ENCODE data around the gene HDAC9.

GRCh38 chr7:18494821-18495408 lies 634 bp upstream of the HDAC9 start:
- TF ChIP-seq, protein P1, sequence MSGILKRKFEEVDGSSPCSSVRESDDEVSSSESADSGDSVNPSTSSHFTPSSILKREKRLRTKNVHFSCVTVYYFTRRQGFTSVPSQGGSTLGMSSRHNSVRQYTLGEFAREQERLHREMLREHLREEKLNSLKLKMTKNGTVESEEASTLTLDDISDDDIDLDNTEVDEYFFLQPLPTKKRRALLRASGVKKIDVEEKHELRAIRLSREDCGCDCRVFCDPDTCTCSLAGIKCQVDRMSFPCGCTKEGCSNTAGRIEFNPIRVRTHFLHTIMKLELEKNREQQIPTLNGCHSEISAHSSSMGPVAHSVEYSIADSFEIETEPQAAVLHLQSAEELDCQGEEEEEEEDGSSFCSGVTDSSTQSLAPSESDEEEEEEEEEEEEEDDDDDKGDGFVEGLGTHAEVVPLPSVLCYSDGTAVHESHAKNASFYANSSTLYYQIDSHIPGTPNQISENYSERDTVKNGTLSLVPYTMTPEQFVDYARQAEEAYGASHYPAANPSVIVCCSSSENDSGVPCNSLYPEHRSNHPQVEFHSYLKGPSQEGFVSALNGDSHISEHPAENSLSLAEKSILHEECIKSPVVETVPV (CRISPR knock-in tag; IDR thresholded peaks at IDR 0.05): no peak
- TF ChIP-seq ZFP3 (CRISPR knock-in tag; IDR thresholded peaks at IDR 0.05): no peak
- no peak for TF ChIP-seq TOX (CRISPR knock-in tag; IDR thresholded peaks at IDR 0.05; ENCODE audit: borderline replicate concordance)

All from SK-N-SH treated with all-trans-retinoic acid at 6 μM for 48 hours (cell line).